IPS-NIHi7 (cell line): Measurements from ENCODE around the gene SIGLEC7.
"Not testable (repeated sequence)": the region's sequence is repeated elsewhere in the genome, so short reads cannot be mapped to it uniquely, and the experiment has no call there.

ENCODE experiments used
- DNase-seq: peaks from one replicate; pipeline ENCODE4 v3.0.0; 2012; ENCODE audit warnings: mixed read lengths; ENCODE audit errors: extremely low spot score

The SIGLEC7 gene

GRCh38 chr19:51168564-51169282 is 26.6 kb downstream of the SIGLEC7 start:
- no peak for DNase-seq

GRCh38 chr19:51169283-51169918 is 27.3 kb downstream of the SIGLEC7 start:
- not testable (repeated sequence) for DNase-seq

- no peak for DNase-seq
Measured at GRCh38 chr19:51172223-51172622, 30.1 kb downstream of the SIGLEC7 start.

- DNase-seq, result no peak
Measured at GRCh38 chr19:51173681-51174080, 31.6 kb downstream of the SIGLEC7 start.

GRCh38 chr19:51179256-51179655 is 37.2 kb downstream of the SIGLEC7 start:
- no peak for DNase-seq

GRCh38 chr19:51181377-51181912 is 39.3 kb downstream of the SIGLEC7 start:
- no peak for DNase-seq

- peak; percentile 89 for DNase-seq
Measured at GRCh38 chr19:51181913-51182419, 39.9 kb downstream of the SIGLEC7 start.

GRCh38 chr19:51183629-51184028 is 41.5 kb downstream of the SIGLEC7 start:
- no peak for DNase-seq

- no peak for DNase-seq
Measured at GRCh38 chr19:51185069-51185867, 43.2 kb downstream of the SIGLEC7 start.

GRCh38 chr19:51185868-51186215 is 43.7 kb downstream of the SIGLEC7 start:
- DNase-seq, result no peak

GRCh38 chr19:51186323-51186722 is 44.2 kb downstream of the SIGLEC7 start:
- DNase-seq, result no peak

GRCh38 chr19:51187395-51188226 is 45.5 kb downstream of the SIGLEC7 start:
- no peak for DNase-seq

GRCh38 chr19:51188227-51188559 is 46.1 kb downstream of the SIGLEC7 start:
- DNase-seq, result no peak

- no peak for DNase-seq
Measured at GRCh38 chr19:51192689-51193088, 50.6 kb downstream of the SIGLEC7 start.

- DNase-seq, result no peak
Measured at GRCh38 chr19:51194527-51195315, 52.6 kb downstream of the SIGLEC7 start.

GRCh38 chr19:51195316-51195586 is 53.1 kb downstream of the SIGLEC7 start:
- DNase-seq, result no peak

- no peak for DNase-seq
Measured at GRCh38 chr19:51195616-51196015, 53.5 kb downstream of the SIGLEC7 start.

- DNase-seq, result no peak
Measured at GRCh38 chr19:51196181-51196580, 54.1 kb downstream of the SIGLEC7 start.

- DNase-seq, result no peak
Measured at GRCh38 chr19:51198641-51199040, 56.5 kb downstream of the SIGLEC7 start.

GRCh38 chr19:51200071-51200666 is 58.1 kb downstream of the SIGLEC7 start:
- DNase-seq, result no peak

GRCh38 chr19:51201712-51202111 is 59.6 kb downstream of the SIGLEC7 start:
- no peak for DNase-seq
